ENCODE measurements around the gene KIT. TPM values are rescaled to one million over a fixed set of nuclear protein-coding genes. Genes with fewer than 3 reads are reported as not detected.

The KIT gene
- 3.3 and 3.6 TPM in 2 replicates for polyA plus RNA-seq (2011; rRNA removed)
- 3.2 and 4.7 TPM in 2 replicates for polyA minus RNA-seq (2011; rRNA and poly(A)+ RNA removed)

DNA sequence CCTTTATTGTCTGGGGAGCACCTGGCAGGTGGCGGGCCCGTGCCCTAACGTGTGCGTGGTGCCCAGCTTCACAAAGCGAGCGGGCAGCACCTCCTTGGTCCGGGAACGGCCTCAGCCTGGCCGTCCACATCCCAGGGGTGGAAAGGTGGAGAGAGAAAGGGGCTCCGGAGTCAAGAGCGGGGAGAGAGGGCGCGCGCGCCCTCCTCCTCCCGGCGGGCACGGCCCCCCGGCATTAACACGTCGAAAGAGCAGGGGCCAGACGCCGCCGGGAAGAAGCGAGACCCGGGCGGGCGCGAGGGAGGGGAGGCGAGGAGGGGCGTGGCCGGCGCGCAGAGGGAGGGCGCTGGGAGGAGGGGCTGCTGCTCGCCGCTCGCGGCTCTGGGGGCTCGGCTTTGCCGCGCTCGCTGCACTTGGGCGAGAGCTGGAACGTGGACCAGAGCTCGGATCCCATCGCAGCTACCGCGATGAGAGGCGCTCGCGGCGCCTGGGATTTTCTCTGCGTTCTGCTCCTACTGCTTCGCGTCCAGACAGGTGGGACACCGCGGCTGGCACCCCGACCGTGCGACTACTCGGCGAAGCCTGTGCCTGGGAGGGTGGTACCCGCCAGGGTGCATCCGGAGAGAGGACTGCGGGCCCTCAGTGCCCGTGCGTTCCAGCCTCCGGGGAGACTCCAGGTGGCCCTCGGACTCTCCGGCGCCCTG, at the start of gene KIT:
Gene KIT, plus strand, starts transcription at position 407 of the 701 bp plus-strand sequence. Its CDS starts 58 bp downstream, at position 465.
- DNase-seq (ENCODE audit: low read depth) = no peak
- H3K27me3 ChIP-seq (ENCODE audit: control insufficient read depth, insufficient read depth, low read length) = peaks cover 11% of the 10 kb centered on the region
- POLR2A ChIA-PET = interaction anchor here (0.6 kb wide), 1 partner anchor 68 kb away, joined by 3 read pairs; no protein-coding TSS in a partner anchor
- peak within 1 kb of the TSS; percentile 68 for H3K4me3 ChIP-seq (ENCODE audit: low read depth, low read length)
- H3K36me3 ChIP-seq (ENCODE audit: control insufficient read depth, insufficient read depth, low read length) = no peaks in the 10 kb centered on the region
- CTCF ChIA-PET = interaction anchor here (0.9 to 1.6 kb wide), 4 partner anchors 62 to 183 kb away, joined by 3 to 7 read pairs (median 3); no protein-coding TSS in a partner anchor
- TF ChIP-seq, protein P1, sequence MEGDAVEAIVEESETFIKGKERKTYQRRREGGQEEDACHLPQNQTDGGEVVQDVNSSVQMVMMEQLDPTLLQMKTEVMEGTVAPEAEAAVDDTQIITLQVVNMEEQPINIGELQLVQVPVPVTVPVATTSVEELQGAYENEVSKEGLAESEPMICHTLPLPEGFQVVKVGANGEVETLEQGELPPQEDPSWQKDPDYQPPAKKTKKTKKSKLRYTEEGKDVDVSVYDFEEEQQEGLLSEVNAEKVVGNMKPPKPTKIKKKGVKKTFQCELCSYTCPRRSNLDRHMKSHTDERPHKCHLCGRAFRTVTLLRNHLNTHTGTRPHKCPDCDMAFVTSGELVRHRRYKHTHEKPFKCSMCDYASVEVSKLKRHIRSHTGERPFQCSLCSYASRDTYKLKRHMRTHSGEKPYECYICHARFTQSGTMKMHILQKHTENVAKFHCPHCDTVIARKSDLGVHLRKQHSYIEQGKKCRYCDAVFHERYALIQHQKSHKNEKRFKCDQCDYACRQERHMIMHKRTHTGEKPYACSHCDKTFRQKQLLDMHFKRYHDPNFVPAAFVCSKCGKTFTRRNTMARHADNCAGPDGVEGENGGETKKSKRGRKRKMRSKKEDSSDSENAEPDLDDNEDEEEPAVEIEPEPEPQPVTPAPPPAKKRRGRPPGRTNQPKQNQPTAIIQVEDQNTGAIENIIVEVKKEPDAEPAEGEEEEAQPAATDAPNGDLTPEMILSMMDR (IDR thresholded peaks at IDR 0.05; ENCODE audit: insufficient read depth, low read depth, low read length) = no peak

DNA sequence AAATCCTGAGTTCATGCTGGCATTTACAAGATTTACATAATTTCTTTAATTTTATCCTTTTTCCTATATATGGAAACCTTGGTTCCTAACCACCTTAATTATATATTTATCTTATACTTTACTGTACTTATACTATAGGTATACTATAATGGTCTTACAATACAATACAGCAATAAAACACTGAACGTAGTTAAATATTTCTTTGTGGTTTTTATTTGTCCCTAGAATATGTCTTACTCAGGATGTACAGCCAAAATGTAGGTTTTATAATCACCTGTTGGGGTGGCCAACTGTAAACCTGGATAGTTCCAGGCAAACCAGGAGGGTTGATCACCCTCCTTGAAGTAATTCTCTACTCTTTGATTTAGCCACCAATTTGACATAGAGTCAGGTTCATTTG, 48.4 kb upstream of the KIT start:
- CTCF ChIA-PET = no interaction called here
- no peak for DNase-seq (ENCODE audit: low read depth)
- no peaks in the 10 kb centered on the region for H3K36me3 ChIP-seq (ENCODE audit: control insufficient read depth, insufficient read depth, low read length)
- H3K27me3 ChIP-seq (ENCODE audit: control insufficient read depth, insufficient read depth, low read length) = peaks cover 6% of the 10 kb centered on the region
- TF ChIP-seq, protein P1 (IDR thresholded peaks at IDR 0.05; ENCODE audit: insufficient read depth, low read depth, low read length) = no peak
- POLR2A ChIA-PET = no interaction called here
- H3K4me3 ChIP-seq (ENCODE audit: low read depth, low read length) = no peak overlapping the region

DNA sequence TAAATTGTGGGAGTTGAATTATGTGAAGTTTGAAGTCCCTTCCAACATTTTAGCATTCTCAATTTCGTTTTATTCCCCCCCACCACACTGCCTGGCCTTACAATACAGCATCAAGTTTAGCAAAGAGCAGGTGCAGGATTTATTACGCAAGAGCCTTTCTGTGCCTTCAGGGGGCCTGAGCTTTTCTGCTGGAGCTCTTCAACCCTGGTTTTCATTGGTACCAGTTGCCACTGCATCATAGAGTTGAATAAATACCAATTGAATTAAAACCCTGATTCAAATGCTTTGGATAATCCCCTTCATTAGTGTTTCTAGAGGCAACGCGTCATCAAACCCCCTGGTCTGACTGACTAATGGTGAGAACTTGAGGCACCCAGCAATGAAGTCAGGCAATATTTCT, 43.6 kb upstream of the KIT start:
- no peak for DNase-seq (ENCODE audit: low read depth)

DNA sequence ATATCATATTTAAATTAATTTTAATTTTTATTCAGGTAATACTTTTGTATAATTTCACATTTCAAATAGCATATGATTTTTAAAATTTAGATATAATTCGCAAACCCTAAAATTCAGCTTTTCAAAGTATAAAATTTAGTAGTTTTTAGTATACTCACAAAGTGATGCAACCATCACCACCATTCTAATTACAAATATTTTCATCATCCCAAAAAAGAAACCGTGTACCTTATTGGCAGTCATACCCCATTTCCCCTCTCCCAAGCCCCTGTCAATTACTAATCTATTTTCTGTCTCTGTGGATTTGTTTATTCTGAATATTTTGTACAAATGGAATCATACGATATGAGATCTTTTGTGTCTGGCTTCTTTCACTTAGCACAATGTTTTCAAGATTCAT, 37.0 kb upstream of the KIT start:
- Histone ChIP-seq H3K27me3 (ENCODE audit: control insufficient read depth, insufficient read depth, low read length) (no peaks in the 10 kb centered on the region; the same call in 1 of the 2 replicates), H3K36me3 (ENCODE audit: control insufficient read depth, insufficient read depth, low read length) (no peaks in the 10 kb centered on the region), H3K4me3 (ENCODE audit: low read depth, low read length) (no peak overlapping the region)
- CTCF ChIA-PET = no interaction called here
- TF ChIP-seq, protein P1 (IDR thresholded peaks at IDR 0.05; ENCODE audit: insufficient read depth, low read depth, low read length) = no peak
- no peak for DNase-seq (ENCODE audit: low read depth)
- POLR2A ChIA-PET = no interaction called here

More for the DNA sequence above, 43.6 kb upstream of the KIT start:
- H3K36me3 ChIP-seq (ENCODE audit: control insufficient read depth, insufficient read depth, low read length) = no peaks in the 10 kb centered on the region
- CTCF ChIA-PET = no interaction called here
- TF ChIP-seq, protein P1 (IDR thresholded peaks at IDR 0.05; ENCODE audit: insufficient read depth, low read depth, low read length) = no peak
- POLR2A ChIA-PET = no interaction called here
- H3K27me3 ChIP-seq (ENCODE audit: control insufficient read depth, insufficient read depth, low read length) = peaks cover 3% of the 10 kb centered on the region
- no peak overlapping the region for H3K4me3 ChIP-seq (ENCODE audit: low read depth, low read length)

DNA sequence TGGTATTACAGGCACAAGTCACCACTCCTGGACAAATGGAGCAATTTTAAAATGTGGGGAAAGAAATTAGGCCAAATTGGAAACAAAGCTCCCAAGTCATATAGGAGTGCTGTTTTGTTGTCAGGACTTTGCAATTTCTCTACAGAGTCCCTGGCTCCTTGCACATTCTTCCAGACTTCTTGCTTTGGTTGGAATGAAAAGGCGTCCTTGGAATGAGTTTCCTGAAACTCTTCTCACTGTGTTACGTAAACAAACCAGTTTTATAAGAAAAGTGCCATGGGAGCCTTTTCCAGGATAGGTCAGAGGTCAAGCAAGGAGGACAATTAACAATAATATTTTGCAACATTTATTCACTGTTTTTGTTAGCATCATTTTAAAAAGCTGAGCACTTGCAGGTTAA, 32.4 kb upstream of the KIT start:
- TF ChIP-seq, protein P1 (IDR thresholded peaks at IDR 0.05; ENCODE audit: insufficient read depth, low read depth, low read length) = no peak
- Histone ChIP-seq H3K4me3 (ENCODE audit: low read depth, low read length) (no peak overlapping the region), H3K36me3 (ENCODE audit: control insufficient read depth, insufficient read depth, low read length) (no peaks in the 10 kb centered on the region), H3K27me3 (ENCODE audit: control insufficient read depth, insufficient read depth, low read length) (peaks cover 4% of the 10 kb centered on the region)
- ChIA-PET CTCF (interaction anchor here (0.9 kb wide), 1 partner anchor 10 kb away, joined by 4 read pairs; no protein-coding TSS in a partner anchor), POLR2A (no interaction called here)
- DNase-seq (ENCODE audit: low read depth) = peak; percentile 11
